ENCODE data around the gene UXS1. TPM values are rescaled to one million over a fixed set of nuclear protein-coding genes. Genes with fewer than 3 reads are reported as not detected.

UXS1 gene
- total and polyA plus RNA-seq, 2 of the 8 experiments (the other 6 are each of a cell fraction or from before 2014, with no cell fraction given): 44.5 to 63.4 TPM

DNA sequence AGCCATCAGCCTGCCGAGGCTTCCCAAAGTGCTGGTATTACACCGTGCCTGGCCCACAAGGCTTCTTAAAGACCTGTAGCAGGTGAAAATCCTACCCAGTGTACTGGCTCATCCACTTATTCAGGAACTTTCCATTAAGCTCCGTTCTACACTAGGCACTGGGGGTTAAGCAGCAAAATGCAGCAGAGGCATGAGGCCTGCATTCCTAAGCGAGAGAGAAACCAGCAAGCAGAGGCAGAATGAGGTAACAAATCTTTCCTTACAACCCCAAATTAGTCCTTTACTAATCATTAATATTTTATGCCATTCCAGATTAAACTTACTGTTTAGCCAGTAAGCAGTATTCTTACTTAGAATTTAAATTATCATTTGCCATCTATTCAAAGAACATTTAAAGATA lies 32.8 kb downstream of the UXS1 start:
- Histone ChIP-seq H2BK12ac (ENCODE audit: low read depth, low read length) (no peak overlapping the region), H2BK15ac (ENCODE audit: low read length) (no peak overlapping the region), H3K18ac (ENCODE audit: extremely low read depth, low read length) (no peak overlapping the region), H3K79me2 (ENCODE audit: control insufficient read depth in 1 of 2, insufficient read depth in 2 of 2, low read length in 2 of 2) (peaks cover 0 to 8% of the 10 kb centered on the region in 2 experiments; a peak in 3 of 4 replicates), H4K5ac (ENCODE audit: insufficient read length, low read depth, low read length) (no peak overlapping the region), H3K14ac (ENCODE audit: insufficient read length) (no peak overlapping the region), H3K4me3 (ENCODE audit: extremely low read depth in 1 of 4, insufficient read depth in 2 of 4, low read depth in 3 of 4, low read length in 4 of 4) (no peak overlapping the region), H2BK120ac (replicated peaks; ENCODE audit: low read depth, low read length) (no peak overlapping the region), H3K56ac (replicated peaks; ENCODE audit: insufficient read length, low read depth, low read length) (no peak overlapping the region), H2AK5ac (ENCODE audit: low read depth, low read length) (no peak overlapping the region), H3K23ac (ENCODE audit: insufficient read length) (no peak overlapping the region), H3K27ac (ENCODE audit: low read depth, low read length) (no peak overlapping the region), H4K8ac (ENCODE audit: extremely low read depth, insufficient read depth, low read length) (no peak overlapping the region), H3K36me3 (ENCODE audit: control insufficient read depth in 2 of 4, insufficient read depth in 4 of 4, low read length in 3 of 4) (peaks cover 3 to 18% (median 8%) of the 10 kb centered on the region in 4 experiments; a peak in 7 of 8 replicates), H3K4ac (replicated peaks; ENCODE audit: insufficient read length, low read depth, low read length) (no peak overlapping the region), H2BK20ac (ENCODE audit: low read length) (no peak overlapping the region), H3K23me2 (ENCODE audit: low read depth, low read length) (no peaks in the 10 kb centered on the region), H3K27me3 (replicated peaks in 1 of 4; ENCODE audit: control insufficient read depth in 3 of 4, extremely low read depth in 1 of 4, insufficient read depth in 3 of 4, low read length in 3 of 4) (no peaks in the 10 kb centered on the region), H4K20me1 (replicated peaks in 1 of 2; ENCODE audit: control insufficient read depth in 1 of 2, insufficient read depth in 2 of 2, low read length in 2 of 2) (peaks cover 3 to 10% of the 10 kb centered on the region in 2 experiments), H2AFZ (ENCODE audit: low read length) (no peak overlapping the region), H3K9ac (replicated peaks in 1 of 4; ENCODE audit: extremely low read depth in 1 of 4, low read depth in 3 of 4, low read length in 3 of 4) (no peak overlapping the region), H3K4me2 (ENCODE audit: insufficient read depth in 1 of 2, low read depth in 2 of 2, low read length in 2 of 2) (no peak overlapping the region), H4K91ac (replicated peaks; ENCODE audit: insufficient read length, low read length) (no peak overlapping the region), H3K79me1 (ENCODE audit: low read depth, low read length) (no peaks in the 10 kb centered on the region), H2BK5ac (ENCODE audit: low read depth, low read length) (no peak overlapping the region), H3K4me1 (replicated peaks in 1 of 4; ENCODE audit: control insufficient read depth in 3 of 4, insufficient read depth in 4 of 4, low read length in 3 of 4) (peaks cover 10 to 20% (median 12%) of the 10 kb centered on the region in 4 experiments; a peak in 5 of 7 replicates), H3K9me3 (ENCODE audit: insufficient read depth in 2 of 2, low read depth in 1 of 2, low read length in 1 of 2) (no peaks in the 10 kb centered on the region)
- ChIA-PET POLR2A (ENCODE audit: partially characterized antibody) (no interaction called here), CTCF (ENCODE audit: partially characterized antibody) (interaction anchor here (0.9 to 1.7 kb wide), 2 partner anchors 13 to 16 kb away, joined by 4 read pairs; no protein-coding TSS in a partner anchor)
- DNase-seq (ENCODE audit: low read depth in 1 of 2, low spot score in 2 of 2) (no peak), FAIRE-seq (no peak)
- 92% methylated on average over 4 of the region's 4 CpGs; no CpG with 5 or more reads in 1 of the 2 experiments for WGBS, 2 experiments (ENCODE audit: extremely low coverage in 1 of 2, insufficient coverage in 1 of 2, insufficient read length in 1 of 2, insufficient replicate concordance in 2 of 2, low coverage in 1 of 2, low lambda C conversion rate in 2 of 2, missing lambda C conversion rate in 1 of 2)
- TF ChIP-seq, protein P1, sequence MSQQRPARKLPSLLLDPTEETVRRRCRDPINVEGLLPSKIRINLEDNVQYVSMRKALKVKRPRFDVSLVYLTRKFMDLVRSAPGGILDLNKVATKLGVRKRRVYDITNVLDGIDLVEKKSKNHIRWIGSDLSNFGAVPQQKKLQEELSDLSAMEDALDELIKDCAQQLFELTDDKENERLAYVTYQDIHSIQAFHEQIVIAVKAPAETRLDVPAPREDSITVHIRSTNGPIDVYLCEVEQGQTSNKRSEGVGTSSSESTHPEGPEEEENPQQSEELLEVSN (IDR thresholded peaks at IDR 0.05): no peak
- TF ChIP-seq SAP30 (IDR thresholded peaks at IDR 0.05; ENCODE audit: insufficient read depth, insufficient replicate concordance, low read length): no peak
- TF ChIP-seq EGR1 (IDR thresholded peaks at IDR 0.05; ENCODE audit: borderline replicate concordance, low read depth, low read length): no peak
- no peak for TF ChIP-seq BRCA1 (IDR thresholded peaks at IDR 0.05; ENCODE audit: low read depth, low read length)
- TF ChIP-seq ZNF274 (IDR thresholded peaks at IDR 0.05; ENCODE audit: borderline replicate concordance, extremely low read depth, low read length): no peak
- no peak for TF ChIP-seq KDM4A (IDR thresholded peaks at IDR 0.05; ENCODE audit: low read depth, low read length, severe bottlenecking)
- TF ChIP-seq YY1 (IDR thresholded peaks at IDR 0.05; ENCODE audit: low read depth, low read length): no peak
- no peak for TF ChIP-seq SIX5 (IDR thresholded peaks at IDR 0.05; ENCODE audit: low read depth, low read length)
- no peak for TF ChIP-seq MAFK (IDR thresholded peaks at IDR 0.05; ENCODE audit: low read depth, low read length)
- TF ChIP-seq CHD2 (IDR thresholded peaks at IDR 0.05; ENCODE audit: low read length): no peak
- no peak for TF ChIP-seq CHD1 (IDR thresholded peaks at IDR 0.05; ENCODE audit: low read depth, low read length)
- TF ChIP-seq POU5F1 (IDR thresholded peaks at IDR 0.05; ENCODE audit: low read depth, low read length): no peak
- TF ChIP-seq SP1 (IDR thresholded peaks at IDR 0.05; ENCODE audit: low read depth, low read length): no peak
- TF ChIP-seq SRF (IDR thresholded peaks at IDR 0.05; ENCODE audit: low read depth, low read length): no peak
- no peak for TF ChIP-seq GTF2F1 (IDR thresholded peaks at IDR 0.05; ENCODE audit: borderline replicate concordance, low read depth, low read length)

All from H1 (cell line).